Inflammatory macrophage (primary cell): ENCODE results near the gene CAPN10.

ENCODE experiments used
- DNase-seq, 2 donors: peaks; one replicate each; pipeline ENCODE4 v3.0.0-alpha.2; 2020 to 2022

The CAPN10 gene

DNA sequence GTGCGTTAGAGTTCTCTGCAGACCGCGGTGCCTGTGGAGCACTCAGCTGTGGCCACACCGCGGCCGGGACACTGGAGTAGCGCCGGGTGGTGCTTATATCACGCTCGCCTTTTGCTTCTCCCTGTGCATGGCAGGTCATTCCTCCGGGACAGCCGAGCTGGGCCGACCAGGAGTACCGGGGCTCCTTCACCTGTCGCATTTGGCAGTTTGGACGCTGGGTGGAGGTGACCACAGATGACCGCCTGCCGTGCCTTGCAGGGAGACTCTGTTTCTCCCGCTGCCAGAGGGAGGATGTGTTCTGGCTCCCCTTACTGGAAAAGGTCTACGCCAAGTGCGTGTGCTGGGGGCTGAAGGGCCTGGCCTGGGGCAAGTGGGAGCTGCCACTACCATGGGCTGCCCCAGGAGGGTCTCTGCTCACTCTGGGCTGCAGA is 4.2 kb downstream of the CAPN10 start:
- no peak for DNase-seq

DNA sequence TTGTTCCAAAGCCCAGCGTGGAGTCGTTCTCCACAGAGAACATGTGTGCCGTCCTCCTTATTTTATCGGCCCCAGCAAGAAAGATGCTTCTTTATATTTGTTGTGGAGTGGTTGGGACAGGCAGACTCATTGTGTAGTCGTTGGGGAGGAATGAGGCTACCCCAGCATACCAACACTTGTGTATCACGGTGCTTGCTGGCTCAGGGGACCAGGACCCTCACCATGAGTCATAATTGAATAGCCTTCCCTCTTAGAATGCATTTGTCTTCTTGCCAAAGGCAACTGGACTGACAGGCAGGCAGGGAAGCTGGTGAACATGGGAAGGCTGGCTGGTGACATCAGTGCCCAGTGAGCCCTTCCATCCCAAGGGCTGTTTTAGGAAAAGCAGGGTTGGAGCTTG is 4.7 kb downstream of the CAPN10 start:
- no peak for DNase-seq

DNA sequence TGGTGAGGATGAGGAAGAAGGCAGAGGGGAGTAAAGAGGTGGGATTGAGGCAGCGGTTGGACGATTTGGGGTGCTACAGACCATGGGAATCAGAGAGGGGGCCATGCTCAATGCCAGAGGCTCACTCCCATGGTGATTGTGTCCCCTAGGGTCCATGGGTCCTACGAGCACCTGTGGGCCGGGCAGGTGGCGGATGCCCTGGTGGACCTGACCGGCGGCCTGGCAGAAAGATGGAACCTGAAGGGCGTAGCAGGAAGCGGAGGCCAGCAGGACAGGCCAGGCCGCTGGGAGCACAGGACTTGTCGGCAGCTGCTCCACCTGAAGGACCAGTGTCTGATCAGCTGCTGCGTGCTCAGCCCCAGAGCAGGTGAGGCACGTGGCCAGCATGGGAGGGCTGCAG is 5.2 kb downstream of the CAPN10 start:
- no peak for DNase-seq

DNA sequence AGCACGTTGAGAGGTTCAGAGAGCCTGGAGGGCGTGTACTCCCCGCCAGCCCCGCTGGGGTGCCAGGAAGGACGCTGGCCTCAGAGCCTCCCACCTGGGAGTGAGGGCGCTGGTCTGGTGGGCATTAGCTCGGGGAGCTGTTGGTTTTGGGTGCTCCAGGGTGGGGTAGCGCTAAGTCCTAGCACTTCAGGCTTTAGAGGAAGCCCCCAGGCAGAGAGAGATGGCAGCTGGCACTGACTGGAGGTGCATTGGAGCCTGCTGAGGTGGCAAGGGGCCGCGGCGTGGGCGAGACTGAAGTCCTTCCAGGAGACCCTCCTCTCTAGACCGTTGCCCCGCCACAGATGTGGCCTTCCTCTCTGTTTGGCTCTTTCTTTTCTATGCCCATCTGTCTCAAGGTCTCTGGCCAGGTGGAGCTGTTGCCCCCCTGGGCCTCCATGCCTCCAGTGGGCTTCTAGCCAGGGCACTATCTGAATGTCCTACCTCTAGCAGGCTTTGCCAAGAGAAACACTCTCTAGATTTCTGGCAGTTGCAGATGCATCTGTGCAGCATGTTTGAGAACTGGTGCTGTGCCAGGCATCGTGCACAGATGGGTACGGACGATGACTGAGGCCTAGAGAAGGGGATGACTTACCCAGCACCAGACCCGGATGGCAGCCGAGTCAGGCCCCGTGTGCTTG is 6.6 kb downstream of the CAPN10 start:
- DNase-seq: no peak

DNA sequence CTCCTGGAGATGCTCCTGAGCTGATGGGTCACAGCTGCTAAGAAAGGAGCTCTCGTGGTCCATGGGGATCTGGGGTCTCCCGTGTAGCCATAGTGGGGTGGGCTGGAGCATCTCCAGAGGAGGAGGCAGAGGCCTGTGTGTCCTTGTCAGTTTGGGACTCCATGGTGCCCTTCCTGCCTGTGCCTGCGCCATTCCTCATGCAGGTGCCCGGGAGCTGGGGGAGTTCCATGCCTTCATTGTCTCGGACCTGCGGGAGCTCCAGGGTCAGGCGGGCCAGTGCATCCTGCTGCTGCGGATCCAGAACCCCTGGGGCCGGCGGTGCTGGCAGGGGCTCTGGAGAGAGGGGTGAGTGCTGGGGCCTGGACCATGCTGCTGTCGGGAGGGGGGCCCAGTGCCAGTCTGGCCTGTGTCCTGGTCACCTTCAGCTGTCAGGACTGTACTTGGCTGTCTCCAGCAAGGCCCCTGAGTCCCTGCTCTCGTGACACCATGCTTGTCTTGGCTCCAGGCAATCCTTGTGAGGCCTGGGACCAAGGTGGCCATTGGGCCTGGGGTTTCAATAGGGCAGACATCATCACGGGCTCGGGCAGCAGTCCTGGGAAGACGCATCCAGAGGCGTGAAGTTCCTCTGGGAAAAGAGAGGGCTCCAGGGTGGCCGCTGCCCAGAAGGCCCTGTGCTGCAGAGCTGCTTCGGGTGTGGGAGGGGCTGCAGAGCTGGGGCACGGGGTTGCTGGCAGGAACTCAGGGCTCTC is 7.3 kb downstream of the CAPN10 start:
- DNase-seq: no peak

DNA sequence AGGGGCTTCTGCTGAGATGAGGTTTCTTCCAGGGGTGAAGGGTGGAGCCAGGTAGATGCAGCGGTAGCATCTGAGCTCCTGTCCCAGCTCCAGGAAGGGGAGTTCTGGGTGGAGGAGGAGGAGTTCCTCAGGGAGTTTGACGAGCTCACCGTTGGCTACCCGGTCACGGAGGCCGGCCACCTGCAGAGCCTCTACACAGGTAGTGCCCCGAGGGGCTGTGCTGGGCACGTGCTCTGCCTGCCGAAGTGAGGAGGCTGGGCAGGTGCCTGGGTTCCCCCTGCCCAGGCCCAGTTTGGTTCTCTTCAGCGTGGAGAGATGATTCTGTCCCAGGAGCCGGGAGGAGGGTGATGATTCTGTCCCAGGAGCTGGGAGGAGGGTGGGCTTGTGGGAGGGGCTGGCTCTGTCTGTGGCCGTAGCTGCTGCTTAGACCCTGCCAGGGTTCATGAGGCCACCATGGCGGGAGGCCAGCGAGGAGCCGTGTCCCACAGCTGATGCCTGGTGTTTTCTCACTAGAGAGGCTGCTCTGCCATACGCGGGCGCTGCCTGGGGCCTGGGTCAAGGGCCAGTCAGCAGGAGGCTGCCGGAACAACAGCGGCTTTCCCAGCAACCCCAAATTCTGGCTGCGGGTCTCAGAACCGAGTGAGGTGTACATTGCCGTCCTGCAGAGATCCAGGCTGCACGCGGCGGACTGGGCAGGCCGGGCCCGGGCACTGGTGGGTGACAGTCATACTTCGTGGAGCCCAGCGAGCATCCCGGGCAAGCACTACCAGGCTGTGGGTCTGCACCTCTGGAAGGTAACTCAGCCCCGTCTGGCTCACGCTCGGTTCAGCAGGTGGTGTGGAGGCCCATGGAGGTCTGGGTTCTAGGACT is 8.2 kb downstream of the CAPN10 start:
- DNase-seq: no peak

DNA sequence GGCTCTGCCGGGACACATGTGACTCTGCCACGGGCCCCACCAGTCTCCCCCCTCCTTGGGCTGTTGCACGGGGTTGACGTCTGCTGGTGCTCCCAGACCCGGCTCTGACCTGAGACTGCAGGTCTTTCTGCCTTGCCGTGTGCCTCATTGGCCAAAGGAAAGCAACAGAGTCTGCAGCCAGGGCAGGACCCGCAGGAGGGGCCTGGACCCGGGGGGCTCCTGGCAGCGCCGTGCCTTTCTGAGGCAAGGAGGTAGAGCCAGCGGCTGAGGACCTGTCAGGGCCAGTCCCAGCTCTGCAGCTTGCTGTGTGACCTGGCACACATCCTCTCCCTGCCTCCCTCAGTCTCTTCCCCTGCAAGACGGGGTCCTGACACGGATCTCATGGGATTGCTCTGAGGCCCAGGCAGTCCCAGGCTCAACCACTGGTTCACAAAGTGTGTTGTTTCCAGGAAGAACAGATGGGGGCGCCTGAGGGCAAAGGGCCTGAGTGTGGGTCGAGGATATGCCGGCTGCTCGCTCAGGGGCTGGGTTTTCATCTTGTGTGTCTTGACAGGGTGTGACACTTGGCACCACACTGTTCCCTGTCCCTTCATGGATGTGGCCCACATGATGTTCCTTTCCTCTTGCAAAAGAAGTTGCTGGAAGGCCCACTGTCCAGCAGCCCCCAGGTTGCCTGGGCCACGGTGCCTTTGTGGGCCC is 9.0 kb downstream of the CAPN10 start:
- peak; percentile 36 to 49 for DNase-seq

DNA sequence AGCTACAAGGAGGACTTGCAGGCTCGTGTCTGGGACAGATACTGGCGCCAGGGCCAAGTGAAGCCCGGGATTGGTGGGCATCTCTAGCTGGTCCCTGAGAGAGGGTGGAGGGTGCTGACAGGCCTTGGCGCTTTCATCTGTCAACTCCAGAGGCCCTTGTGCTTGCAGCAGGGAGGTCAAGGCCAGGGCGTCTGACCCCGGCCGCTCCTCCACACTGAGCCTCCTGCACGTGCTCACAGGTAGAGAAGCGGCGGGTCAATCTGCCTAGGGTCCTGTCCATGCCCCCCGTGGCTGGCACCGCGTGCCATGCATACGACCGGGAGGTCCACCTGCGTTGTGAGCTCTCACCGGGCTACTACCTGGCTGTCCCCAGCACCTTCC is 9.5 kb downstream of the CAPN10 start:
- no peak for DNase-seq

DNA sequence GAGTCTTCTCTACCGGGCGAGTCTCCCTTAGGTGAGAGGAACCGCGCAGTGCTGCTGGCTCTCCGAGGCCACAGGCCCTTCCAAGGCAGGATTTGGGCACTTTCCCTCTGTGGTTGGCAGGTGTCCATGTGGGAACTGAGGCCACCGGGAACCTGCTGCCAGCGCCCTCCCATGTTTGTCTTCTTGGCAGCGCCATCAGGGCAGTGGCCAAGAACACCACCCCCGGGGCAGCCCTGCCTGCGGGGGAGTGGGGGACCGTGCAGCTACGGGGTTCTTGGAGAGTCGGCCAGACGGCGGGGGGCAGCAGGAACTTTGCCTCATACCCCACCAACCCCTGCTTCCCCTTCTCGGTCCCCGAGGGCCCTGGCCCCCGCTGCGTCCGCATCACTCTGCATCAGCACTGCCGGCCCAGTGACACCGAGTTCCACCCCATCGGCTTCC is 10.0 kb downstream of the CAPN10 start:
- DNase-seq: no peak

DNA sequence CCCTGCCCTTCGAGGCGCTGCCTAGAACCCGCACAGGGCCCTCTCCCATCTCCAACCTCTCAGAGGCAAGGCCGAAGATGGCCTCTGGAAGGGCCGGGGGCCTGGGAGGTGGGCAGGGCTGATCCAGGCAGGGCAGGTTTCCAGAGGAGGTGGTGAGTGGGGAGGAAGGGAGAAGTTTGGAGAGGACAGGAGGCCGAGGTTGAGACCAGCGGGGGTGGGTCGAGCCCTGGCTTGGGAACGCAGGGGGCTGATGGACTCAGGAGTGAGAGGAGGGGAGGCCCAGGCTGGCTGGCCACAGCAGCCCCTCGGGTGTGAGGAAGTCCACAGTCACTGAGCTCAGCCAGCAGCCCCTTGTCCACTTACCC is 10.5 kb downstream of the CAPN10 start:
- DNase-seq: no peak

DNA sequence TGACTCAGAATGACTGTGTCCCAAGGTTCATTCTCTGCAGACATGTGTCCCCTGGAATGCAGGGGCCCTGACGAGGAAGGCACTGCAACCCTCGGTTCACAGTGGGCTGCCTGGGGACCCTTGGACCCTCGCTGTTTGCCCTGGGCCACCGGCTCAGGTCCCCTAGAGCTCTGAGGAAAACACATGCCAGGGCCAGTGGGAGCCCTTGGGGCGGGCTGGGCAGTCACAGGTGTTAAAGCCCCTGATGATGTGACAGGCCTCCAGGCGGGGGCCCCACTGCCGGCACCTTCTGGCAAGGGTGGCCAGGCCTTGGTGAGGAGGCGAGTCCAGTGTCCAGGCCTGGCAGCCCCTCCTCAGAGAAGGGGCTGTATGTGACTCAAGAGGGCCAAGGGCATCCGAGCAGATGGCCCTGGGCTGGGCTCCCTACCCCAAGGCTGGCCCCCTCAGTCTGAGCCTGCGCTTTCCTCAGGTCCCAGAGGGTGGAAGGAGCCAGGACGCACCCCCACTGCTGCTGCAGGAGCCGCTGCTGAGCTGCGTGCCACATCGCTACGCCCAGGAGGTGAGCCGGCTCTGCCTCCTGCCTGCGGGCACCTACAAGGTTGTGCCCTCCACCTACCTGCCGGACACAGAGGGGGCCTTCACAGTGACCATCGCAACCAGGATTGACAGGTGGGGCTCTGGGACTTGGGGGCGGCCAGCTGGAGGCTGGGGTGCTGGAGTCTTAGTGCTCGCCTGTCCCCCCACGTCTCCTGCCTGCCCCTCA is 11.1 kb downstream of the CAPN10 start:
- no peak for DNase-seq

DNA sequence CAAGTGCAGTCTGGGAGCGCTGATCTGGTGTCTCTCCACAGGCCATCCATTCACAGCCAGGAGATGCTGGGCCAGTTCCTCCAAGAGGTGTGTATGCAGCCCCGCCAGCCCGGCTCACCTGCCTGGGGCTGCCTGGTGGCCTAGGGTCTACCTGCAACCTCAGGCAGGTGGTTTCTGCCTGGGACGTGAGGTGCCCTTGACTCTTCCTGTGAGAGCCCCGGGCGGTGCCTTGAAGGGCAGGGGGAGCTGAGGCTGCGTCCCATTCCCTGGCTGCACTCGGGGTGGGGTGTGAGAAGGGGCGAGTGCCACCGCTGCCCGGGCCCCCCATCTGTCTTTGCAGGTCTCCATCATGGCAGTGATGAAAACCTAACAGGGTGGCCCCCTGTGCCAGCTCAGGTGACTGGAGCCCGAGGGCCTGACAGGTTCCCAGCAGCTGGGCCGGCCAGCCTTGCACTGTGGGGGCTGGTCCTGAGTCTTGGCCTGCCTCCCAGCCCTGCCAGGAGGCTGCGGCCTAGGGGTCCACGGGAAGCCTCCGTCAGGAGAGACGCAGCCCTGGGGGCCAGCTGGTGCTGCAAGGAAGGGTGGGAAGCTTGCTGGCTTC is 11.9 kb downstream of the CAPN10 start:
- no peak for DNase-seq

DNA sequence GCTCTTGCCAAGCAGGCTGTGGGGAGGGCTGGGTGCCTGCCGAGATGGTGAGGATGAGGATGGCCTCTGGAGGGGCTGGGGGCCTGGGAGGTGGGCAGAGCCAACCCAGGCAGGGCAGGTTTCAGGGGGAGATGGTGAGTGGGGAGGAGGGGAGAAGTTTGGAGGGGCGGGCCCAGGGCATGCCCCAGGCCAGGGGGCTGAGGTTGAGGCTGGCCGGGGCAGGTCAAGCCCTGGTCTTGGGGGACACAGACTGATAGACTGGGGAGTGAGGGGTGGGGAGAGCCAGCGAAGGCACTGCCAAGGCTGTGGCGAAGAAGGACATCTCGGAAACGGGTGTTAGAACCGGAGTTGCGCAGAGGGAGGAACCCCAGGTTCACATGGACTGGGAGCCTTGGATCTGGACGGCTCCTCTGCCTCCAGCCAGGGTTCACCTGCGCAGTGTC is 12.6 kb downstream of the CAPN10 start:
- no peak for DNase-seq

DNA sequence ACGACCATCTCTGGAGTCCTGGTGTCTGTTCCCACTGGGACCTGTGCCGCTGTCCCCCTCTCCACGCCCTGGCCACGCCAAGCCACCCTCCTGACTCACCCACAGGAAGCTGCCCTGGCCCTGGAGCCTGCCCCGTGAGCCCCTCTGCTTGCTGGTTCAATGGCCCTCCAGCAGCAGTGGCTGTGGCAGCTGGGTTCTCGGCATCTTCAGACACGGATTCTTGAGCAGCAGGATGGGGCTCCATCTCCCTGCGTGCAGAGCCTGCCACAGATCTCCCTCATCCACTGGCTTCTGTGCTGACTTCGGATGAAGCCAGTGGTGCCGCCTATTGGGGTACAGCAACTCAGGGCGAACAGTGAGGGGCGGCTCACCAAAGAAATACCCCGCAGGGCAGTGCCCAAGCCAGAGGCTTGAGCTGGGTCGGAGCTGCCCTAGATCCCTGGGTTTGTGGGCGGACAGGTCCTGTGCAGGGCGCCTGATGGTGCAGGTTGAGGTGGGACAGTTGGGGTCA is 14.0 kb downstream of the CAPN10 start:
- DNase-seq: no peak

DNA sequence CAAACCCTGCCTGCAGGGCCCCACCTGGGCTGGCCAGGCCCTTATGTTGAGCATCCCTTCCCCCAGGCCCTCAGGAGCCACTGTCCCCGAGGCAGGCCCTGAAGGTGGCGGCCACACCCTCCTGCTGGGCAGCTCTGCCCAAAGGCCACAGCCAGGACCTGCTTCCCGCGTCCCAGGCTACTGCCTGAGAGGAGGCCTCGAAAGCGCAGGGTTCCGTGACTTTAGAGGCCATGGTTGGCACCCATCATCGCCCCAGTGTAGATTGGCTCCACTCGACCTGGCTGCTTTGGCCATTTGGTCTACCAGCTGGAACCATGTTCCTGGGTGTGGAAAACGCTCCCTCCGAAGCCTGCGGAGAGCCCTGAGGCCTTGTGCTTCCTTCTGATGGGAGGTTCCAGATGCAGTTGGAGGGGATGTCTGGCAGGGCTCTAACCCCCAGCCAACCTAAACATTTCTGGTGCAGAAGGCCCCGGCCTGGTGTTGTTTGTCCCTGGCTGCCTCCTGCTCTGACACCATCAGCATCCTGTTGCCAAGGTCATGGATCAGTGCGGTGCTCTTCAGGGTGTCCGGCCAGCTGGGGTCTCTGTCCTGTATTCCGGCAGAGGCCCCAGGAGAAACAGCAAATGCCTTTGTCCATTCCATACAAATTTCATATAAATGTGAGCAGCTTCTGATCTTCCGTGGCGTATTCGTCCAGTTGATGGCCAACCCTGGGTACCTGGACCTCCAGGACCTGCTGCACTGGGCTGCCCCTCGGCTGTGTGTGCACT is 14.7 kb downstream of the CAPN10 start:
- no peak for DNase-seq

DNA sequence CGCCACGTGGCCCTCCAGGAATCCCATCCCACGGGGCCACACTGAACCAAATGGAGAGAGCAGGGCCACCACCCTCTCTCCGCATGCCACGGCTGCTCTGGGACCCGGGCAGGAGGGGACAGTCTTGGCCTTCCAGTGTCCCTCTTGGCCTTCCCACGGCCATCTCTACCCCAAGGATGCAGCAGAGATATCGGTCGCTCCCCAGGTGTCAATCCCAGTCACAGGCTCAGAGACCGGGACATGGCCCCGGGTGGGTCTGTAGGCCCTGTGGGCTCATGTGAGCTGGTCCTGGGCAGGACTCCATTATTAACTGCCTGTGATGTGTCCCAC is 15.3 kb downstream of the CAPN10 start:
- DNase-seq: no peak

DNA sequence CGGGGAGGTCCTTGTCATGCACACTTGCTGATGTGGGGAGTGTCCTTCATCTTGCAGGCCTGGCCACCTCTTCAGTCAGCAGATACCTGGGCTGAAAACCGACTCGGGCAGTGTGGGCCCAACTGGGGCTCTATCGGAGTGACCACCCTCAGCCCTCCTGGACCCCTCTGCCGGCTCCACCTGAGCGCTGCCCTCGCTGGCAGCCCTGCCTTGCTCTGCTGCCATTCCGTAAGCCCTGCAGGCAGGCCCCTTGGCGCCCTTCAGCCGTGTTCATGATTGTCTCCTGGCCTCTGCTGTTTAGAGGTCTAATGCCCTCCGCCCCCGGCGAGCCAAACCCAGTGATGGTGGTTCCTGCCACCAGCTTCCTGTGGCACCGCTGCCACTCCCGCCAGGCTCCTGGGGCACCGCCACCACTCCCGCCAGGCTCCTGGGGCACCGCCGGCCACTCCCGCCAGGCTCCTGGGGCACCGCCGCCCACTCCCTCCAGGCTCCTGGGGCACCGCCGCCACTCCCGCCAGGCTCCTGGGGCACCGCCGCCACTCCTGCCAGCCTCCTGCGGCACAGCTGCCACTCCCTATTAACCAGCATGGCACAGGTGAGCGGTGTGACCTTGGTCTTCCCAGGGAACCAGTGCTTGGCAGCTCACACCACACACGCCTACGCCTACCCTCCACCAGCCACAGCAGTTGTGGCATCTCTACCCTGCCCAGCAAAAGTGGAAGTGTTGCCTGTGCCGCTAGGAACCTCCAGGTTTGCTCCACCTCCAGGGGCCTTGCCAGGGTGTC is 15.9 kb downstream of the CAPN10 start:
- no peak for DNase-seq

DNA sequence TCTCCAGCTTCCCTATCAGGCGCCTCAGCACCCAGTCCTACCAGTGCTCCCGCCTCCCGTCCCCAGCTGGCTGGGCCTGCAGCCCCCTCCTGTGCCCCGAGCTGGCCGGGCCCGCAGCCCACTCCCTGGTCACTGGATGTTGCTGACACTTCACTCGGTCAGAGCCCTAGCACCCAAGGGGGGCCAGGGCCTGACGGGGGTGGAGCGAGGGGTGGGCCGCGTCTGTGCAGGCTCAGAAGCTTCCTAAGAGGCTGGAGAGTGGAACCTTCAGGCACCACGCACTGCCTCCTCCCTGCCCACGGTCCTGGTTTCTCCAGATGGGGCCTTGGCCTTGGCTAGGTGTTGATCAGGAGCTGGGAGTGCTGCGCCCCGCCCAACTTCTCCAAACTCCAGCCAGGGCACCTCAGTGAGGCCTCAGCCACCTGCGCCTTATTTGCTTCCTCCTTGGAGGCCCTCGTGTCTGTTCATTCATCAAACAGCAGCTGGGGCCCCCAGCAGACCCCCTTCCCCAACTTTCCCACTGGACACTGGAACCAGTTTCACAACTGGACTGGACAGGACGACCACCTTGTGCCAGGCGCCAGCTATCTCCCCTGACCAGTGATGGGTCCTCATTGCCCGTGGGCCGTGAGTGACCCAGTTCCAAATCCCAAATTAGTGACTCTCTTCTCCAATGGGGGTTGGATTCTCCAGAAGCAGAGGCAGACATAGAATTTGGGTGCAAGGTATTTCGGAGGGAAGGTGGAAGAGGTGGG is 16.7 kb downstream of the CAPN10 start:
- no peak for DNase-seq

DNA sequence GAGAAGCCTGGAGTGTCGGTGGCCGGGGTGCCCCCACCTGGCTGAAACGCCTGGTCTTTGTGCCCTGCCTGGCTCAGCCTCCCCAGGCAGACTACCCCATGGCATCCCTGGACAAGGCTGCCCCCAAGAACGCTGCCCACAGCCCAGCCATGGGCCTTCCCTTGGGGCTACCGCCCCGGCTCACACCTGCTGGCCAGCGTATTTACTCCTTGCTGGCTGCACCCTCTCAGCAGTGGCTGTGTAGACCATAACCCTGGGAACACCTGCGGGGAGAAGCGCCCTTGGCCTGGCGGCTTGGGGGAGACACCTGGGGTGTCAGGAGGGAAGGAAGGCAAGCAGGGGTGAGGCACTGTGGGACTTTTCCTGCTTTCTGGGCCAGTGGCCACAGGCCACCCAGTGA is 17.3 kb downstream of the CAPN10 start:
- no peak for DNase-seq
